Measurements from ENCODE around the gene ZNF579.

ZNF579 gene

DNA sequence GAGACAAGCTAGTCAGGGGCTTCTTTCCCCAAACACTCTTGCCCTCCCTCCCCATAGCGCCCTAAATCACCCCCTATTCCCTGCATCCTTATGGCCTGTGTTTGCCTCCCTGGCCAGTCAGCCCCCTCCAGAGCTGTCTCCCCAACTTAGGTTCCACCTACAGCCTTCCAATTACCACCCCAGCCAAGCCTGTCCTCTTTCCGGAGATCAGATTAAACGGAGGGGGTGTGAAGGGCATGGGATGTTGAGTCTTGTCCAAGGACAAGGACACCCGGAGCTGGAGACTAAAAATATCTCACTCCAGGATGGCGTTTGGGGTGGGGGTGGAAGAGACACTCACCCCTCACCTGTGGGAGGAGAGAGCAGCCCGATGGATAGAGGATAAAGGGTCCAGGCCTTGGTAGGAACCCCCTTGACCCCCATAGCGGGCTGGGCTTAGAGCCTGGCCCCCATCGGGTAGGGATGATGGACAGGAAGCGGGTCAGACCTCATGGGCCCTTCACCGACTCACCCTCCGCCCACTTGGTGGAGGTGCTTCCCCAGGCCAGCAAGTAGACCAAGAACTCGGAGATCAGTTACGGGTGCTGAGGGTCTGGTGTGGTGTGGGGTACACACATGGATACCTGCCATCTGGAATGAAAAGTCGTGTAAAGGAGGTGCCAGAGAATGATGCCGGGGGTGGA is 30.8 kb upstream of the ZNF579 start:
- no peak for DNase-seq (ENCODE audit: extremely low read depth, low read depth)
- TF ChIP-seq, protein P1, sequence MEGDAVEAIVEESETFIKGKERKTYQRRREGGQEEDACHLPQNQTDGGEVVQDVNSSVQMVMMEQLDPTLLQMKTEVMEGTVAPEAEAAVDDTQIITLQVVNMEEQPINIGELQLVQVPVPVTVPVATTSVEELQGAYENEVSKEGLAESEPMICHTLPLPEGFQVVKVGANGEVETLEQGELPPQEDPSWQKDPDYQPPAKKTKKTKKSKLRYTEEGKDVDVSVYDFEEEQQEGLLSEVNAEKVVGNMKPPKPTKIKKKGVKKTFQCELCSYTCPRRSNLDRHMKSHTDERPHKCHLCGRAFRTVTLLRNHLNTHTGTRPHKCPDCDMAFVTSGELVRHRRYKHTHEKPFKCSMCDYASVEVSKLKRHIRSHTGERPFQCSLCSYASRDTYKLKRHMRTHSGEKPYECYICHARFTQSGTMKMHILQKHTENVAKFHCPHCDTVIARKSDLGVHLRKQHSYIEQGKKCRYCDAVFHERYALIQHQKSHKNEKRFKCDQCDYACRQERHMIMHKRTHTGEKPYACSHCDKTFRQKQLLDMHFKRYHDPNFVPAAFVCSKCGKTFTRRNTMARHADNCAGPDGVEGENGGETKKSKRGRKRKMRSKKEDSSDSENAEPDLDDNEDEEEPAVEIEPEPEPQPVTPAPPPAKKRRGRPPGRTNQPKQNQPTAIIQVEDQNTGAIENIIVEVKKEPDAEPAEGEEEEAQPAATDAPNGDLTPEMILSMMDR (IDR thresholded peaks at IDR 0.05; ENCODE audit: low read depth, low read length), result no peak

DNA sequence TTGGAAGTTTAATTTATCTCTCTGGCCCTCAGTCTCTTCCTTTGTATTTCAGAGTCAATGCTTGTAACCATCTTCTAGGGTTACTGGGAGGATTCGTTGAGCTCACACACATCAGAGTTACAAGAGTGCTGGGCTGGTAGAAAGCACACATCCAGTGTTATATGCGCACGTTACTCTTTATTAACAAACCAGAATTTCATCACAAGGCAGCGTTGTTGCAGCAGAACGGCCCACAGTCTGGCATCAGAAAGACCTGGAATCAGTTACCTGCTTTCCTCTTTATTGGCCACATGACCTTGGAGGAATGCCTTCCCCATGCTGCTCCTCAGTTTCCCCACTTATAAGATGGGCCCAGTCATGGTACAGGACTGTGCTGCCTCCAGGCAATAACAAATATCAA is 28.7 kb upstream of the ZNF579 start:
- TF ChIP-seq, protein P1 (IDR thresholded peaks at IDR 0.05; ENCODE audit: low read depth, low read length), result no peak
- DNase-seq (ENCODE audit: extremely low read depth, low read depth), result no peak

DNA sequence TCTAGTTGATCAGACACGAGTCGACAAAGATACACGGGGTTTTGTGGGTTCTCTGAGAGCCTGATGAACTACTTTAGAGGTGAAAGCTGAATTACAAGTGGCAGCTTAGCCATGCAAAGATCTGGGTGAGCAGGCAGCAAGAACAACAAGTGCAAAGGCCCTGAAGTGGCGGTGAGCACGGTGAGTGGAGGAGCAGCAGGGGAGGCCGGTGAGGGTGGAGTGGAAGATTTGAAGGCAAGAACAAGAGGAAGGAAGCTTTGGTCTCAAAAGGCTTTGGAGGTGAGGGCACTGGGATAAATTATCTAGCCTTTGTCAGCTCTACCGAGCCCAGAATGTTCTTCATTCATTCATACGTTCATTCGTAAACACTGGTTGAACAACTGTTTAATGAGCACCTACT is 26.2 kb upstream of the ZNF579 start:
- DNase-seq (ENCODE audit: extremely low read depth, low read depth), result no peak
- TF ChIP-seq, protein P1 (IDR thresholded peaks at IDR 0.05; ENCODE audit: low read depth, low read length), result no peak

DNA sequence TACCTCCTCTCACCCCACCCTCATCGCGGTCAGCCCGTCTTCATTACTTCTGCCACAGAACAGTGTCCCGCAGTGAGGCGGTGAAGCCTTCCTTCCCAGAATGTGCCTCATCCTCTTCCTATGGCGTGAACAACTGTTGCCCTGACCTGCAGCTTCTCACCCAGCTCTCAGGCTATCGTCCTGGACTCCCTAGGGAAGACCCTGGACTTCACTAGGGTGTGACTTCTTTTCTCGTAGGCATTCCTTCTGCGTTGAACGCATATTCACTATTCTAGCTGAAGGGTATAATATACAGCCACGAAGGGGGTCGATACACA is 25.8 kb upstream of the ZNF579 start:
- no peak for DNase-seq (ENCODE audit: extremely low read depth, low read depth)
- TF ChIP-seq, protein P1 (IDR thresholded peaks at IDR 0.05; ENCODE audit: low read depth, low read length), result no peak

DNA sequence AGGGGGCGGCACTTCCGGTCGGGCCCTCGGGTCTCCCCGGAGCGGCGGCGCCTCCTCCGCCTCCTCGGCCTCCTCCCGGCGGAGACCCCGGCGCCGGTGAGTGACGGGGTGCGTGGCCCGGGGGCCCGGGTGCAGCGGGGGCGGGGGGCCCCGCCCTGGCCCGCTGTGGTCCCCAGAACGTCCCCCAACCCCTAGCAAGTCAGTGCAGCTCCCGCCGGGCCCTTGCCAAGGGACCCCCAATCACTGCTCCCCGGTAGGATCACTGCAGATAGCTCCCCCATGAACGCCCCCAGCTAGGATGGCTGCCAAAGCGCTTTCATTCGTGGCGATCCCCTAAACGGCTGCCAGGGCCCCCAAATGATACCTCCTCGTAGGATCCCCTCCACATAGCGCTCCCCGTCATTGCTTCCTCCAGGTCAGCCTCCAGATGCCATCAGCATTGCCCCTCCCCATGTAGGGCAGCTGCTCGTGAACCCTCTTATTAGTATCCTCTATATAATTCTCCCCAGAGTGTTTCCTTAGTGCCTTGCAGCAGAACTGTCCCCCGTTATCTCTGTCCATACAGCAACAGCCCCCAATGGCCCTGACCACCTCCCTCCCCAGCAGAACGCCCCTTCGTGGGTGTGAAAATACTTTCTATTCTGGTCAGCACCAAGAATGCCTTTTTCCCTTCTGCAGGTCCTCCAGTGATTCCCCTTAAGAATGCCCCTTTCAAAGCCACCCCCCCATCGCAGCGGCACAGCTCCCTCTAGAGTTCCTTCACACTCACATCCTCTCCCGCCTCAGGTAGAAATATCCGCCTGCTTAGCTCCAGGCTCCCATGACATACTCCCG is 25.2 kb upstream of the ZNF579 start, which contains the start of gene ZNF865:
ZNF865 (plus strand) TSS at position 11 of the 834 bp plus-strand sequence. CDS start 7,972 bp downstream, outside the sequence.
- TF ChIP-seq, protein P1 (IDR thresholded peaks at IDR 0.05; ENCODE audit: low read depth, low read length), result peak; percentile 78
- DNase-seq (ENCODE audit: extremely low read depth, low read depth), result peak; percentile 65

DNA sequence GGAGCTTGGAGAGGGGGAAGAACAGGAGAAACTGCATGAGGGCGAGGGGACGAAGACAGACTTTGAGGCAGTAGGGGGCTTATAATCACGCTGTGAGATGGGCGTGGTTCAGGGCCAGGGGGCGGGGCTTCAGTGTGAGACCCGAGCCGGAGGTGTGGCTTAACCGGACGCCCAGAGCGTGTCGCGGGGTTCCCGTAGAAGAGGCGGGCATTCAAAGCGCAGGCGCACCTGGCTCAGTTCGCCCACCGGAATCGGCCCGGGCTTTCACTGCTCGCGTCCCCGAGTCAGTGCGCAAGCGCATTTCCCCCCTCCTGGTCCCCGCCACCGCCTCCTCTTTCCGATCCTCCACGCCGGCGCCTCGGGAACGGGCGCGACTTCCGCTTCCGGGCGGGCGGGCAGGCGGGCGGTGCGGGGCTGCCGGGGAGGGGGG is 24.6 kb upstream of the ZNF579 start:
- TF ChIP-seq, protein P1 (IDR thresholded peaks at IDR 0.05; ENCODE audit: low read depth, low read length), result no peak
- DNase-seq (ENCODE audit: extremely low read depth, low read depth), result peak; percentile 89

Measured in AG09319 (cell line).